HG02884 (cell line): ENCODE data around the gene TMEM82.

Experiments
- ATAC-seq: cut with Tn5 transposase; IDR thresholded peaks from one replicate; pipeline ENCODE4 v1.9.1; 2021; ENCODE audit warnings: mild to moderate bottlenecking, moderate library complexity; ENCODE audit not compliant: unreplicated experiment

The TMEM82 gene

GRCh38 chr1:15777909-15778707, 35.8 kb downstream of the TMEM82 start:
- ATAC-seq = no peak

- ATAC-seq = no peak
Measured at GRCh38 chr1:15785683-15786082, 43.4 kb downstream of the TMEM82 start.

DNA sequence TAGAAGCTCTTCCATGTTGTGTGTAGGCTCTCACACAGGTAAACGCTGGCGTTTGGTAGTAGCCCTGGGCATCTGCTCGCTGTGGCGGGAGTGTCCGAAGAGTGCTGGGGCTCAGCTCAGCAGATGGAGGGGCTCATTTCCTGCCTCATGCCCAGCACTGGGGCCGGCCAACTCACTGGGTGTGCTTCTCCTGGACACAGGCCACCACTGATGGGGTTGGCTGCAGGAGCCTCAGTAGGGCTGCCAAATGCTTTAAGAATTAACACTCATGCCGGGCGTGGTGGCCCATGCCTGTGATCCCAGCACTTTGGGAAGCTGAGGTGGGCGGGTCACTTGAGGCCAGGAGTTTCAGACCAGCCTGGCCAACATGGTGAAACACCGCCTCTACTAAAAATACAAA, 44.3 kb downstream of the TMEM82 start:
- ATAC-seq = no peak

DNA sequence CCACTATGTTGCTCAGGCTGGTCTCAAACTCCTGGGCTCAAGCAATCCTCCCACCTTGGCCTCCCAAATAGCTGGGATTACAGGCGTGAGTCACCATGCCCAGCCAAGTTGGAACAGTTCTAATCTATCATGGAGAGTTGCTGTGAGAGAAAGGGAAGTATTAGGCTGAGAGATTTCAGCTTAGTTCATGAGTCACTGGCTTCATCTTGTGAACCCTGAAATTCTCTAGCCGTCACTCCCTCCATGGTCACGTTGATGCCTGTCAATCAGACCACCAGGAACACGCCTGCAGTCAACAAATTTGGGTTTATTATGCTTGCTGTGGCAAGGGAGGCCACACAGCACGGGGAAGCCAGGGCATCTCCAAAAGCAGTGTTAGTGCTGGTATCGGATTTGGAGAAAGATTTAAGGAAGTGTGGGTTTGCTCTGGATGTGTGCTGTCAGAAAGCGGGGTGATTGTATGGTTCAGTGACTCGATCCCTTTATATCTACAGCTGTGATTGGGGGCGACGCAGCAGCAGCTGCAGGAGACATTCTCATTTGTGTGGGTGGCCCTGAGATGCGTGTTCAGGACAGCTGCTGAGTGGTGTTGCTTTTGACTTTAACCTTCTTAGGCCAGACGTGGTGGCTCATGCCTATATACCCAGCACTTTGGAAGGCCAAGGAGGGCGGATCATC, 46.5 kb downstream of the TMEM82 start:
- no peak for ATAC-seq

DNA sequence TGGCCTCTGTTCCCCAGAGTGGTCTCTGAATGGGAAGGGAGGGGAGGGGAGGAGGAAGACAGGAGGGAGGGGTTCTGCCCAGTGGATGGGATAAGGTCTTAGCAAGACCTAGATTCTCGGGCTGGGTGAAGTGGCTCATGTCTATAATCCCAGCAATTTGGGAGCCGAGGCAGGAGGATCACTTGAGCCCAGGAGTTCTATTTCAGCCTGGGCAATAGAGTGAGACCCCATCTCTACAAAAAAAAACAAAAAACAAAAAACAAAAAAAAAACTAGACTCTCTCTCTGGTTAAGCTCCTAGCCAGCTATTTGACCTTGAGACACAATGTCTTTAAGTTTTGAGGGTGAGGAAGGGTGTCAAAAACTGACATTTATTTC, 53.8 kb downstream of the TMEM82 start:
- ATAC-seq = no peak
